GM19463 (cell line): ENCODE data around the gene RNGTT.

ENCODE experiments used
- ATAC-seq: cut with Tn5 transposase; IDR thresholded peaks from one replicate; pipeline ENCODE4 v1.9.1; 2021; ENCODE audit warnings: mild to moderate bottlenecking, moderate library complexity; ENCODE audit not compliant: unreplicated experiment

RNGTT gene

DNA sequence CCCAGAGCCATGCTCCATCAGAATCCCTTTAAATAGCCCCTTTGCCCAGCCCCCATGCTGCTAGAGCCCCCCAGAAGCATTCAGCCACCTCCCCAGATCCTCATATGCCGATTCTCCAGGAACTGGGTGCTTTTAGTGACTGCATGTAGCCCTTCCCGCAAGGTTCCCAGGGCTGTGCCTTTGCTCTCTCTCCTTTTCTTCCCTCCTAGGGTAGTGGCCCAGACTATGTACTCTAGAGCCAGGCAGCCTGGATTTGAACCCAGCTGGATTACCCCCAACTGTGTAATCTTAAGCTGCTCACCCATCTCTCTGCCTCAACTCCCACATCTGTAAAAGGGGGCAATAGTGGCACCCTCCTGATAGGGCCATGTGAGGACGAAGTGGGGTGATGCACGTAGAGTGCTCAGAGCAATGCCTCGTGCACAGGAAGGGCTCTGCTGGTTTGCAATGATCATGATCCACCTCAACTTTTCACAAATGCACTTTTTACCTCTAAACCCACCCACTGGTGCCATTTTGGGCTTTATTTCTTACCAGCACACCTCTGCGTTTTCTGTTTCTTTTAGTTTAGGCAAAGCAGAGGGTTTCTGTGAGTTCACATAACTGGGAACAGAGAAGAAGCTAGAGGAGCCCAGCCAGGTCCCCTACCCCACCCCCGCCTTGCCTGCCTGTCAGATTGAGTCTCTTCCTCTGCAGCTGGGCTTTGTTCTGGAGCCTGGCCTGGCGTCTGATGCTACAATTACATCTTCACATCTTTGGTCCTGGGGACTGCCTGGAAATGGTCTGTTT, 396.5 kb downstream of the RNGTT start:
- ATAC-seq = peak; percentile 57

- ATAC-seq = no peak
Observed at GRCh38 chr6:88565836-88566235, 397.6 kb downstream of the RNGTT start.

DNA sequence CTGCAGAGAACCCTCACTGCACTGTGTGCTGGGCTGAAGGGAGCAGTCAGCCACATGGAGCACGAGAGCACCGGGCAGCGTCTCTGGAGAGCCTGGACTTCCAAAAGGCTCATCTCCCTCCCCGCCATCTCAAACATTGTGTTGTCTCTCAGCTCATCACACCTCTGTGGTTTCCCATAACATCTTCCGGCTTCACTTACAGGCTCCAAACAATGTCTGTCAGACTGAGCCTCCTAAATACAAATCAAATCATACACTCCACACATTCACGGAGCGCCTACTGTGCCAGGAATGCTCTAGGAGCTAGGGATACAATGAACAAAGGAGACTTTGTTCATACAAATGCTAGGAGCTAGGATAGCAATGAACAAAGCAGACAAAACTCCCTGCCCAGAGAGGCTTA, 398.0 kb downstream of the RNGTT start:
- no peak for ATAC-seq

DNA sequence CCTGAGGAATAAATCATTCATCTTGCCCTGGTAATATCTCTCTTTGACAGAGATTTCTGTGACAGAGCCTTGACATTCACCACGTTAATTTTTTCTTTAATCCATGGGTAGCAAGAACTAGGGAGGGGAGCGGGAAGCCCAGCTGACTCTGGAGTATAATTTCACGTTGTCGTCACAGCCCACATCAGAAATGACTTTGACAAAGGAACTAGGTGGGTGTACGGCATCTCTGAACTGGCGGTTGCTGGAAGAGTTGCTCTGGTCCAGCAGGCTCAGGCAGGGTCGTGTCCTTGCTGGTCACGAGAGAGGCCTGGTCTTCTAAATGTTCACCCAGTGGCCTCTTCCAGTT, 400.2 kb downstream of the RNGTT start:
- ATAC-seq = no peak

DNA sequence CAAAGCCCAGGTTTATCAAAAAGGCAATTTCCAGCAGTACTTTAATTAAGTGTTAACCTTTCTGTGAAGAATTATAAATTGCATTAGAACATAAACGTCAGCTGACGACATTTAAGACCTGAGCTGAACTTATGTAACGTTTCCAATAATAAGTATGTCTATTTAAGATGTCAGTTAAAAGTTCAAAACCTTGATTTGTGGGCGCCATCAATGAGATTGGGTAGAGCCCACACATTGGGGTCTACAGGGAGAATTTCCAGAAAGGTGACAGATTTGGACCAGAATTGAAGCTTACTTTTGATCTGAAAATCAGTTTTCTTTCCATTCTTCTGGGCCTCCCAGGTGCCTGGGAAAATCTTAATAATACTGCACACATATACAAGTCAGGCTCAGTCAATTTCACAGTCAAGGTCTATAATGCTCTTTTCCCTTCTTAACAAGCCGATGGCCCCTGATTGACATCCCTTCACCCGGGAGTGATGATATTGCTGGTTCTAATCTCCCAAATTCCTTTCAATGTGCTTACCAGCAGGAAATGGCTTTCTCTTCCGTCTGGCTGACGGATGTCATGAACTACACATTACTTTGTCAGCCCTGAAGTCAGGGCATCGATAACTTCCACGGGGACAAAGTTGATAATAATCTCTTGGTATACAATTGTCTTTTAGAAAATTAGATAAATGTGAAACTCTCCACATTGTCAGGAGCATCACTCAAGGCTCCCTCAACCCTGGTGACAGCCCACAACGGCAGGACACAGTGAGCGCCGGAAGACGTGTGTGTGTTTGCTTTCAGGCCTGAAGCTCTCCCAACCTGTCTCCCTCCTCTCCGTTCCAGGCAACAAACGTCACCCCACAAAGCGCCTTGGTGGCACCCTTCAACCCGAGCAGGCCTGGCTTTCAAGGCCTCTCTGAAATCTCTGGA, 400.8 kb downstream of the RNGTT start:
- ATAC-seq = no peak

DNA sequence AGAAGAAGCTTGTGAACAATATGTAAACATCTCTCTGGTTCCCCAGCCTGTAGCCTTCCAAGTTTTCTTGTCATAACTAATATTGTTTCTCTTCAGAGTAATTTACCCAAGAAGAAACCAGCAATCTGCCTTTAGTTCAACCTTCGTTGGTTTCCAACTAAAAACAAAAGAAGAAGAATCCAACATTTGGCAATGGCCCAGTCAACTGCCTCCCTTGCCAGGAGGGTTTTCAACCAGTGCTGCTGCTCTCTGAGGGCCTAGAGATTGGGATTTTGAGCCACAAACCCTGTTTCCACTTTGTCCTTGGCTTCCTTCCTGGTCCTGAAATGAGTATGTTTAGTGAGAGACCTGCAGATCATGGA, 401.5 kb downstream of the RNGTT start:
- ATAC-seq = no peak

DNA sequence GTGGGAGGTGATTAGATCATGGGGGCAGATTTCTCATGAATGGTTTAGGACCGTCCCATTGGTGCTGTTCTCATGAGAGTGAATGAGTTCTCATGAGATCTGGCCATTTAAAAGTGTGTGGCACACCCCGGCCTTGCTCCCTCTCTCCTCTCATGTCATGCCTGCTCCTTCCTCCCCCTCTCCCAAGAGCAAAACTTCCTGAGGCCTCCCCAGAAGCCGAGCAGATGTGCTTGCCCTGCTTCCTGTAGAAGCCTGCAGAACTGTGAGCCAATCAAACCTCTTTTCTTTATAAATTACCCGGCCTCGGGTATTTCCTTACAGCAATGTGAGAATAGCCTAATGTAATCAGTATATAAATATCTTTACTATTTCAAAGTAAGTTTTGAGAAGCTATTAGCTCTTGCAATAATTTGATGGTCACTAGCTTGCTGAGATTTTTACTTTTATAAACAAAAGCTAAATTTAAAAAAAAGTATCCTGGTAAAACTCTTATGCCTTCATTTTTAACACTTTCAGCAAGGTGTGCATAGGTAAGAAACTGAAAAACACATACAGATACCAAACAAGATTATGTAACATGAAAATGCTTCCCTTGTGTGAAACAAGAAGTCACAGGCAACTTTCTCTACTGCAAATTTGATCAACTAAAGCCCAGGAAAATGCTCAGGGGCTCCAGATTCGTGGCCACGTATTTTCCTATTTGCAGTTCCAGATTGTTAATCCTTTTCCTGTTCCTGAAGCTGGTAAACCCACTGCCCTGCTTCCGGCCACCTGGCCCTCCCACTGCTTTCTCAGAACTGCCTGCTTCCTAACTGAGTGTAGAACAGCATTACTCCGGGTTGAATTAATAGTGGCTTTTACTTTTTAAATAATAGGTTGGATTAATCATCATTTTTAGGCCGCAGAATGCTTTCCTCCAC, 402.1 kb downstream of the RNGTT start:
- ATAC-seq = no peak
